ENCODE results near the gene PTGFRN.

DNA sequence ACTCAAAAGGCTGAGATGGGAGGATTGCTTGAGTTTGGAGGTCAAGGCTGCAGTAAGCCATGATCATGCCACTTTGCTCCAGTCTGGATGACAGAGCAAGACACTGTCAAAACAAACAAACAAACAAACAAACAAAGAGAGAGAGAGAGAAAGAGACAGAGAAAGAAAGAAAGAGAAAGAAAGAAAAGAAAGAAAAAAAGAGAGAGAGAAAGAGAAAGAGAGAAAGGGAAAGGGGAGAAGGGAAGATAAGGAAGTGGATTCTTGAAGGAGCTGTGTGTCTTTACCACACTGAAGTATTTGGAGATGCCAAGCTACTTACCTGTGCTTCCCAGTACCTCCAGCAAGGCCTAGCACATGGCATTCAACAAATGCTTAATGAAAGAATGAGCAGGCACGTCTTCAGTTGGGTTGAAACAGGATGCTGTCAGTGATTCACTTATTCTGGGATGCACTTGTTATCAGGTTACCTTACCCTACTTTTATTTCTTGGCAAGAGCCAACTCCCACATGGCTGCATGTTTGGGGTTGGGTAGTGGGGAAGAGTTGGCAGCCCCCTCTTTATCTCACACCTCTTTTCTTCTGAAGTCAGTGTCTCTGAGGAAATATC is 120.7 kb downstream of the PTGFRN start:
- TF ChIP-seq, protein P1, sequence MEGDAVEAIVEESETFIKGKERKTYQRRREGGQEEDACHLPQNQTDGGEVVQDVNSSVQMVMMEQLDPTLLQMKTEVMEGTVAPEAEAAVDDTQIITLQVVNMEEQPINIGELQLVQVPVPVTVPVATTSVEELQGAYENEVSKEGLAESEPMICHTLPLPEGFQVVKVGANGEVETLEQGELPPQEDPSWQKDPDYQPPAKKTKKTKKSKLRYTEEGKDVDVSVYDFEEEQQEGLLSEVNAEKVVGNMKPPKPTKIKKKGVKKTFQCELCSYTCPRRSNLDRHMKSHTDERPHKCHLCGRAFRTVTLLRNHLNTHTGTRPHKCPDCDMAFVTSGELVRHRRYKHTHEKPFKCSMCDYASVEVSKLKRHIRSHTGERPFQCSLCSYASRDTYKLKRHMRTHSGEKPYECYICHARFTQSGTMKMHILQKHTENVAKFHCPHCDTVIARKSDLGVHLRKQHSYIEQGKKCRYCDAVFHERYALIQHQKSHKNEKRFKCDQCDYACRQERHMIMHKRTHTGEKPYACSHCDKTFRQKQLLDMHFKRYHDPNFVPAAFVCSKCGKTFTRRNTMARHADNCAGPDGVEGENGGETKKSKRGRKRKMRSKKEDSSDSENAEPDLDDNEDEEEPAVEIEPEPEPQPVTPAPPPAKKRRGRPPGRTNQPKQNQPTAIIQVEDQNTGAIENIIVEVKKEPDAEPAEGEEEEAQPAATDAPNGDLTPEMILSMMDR (IDR thresholded peaks at IDR 0.05): no peak
- no peak for TF ChIP-seq POLR2A (IDR thresholded peaks at IDR 0.05)

Data from esophagus squamous epithelium (tissue), 4 donors.